Ascending aorta (tissue), 2 donors: ENCODE measurements around the gene PIM3. TPM values are rescaled to one million over a fixed set of nuclear protein-coding genes. Genes with fewer than 3 reads are reported as not detected.

Source experiments
- DNase-seq, 2 donors: peaks; one replicate each; pipeline ENCODE4 v3.0.0-alpha.2; 2019; ENCODE audit warnings: low spot score in 2 of 2
- H3K27ac ChIP-seq, 2 donors: fragments of 200-600 bp; sonication (generic); one replicate each; pipeline ENCODE4 v1.5.1; 2016 to 2017; ENCODE audit warnings: mild to moderate bottlenecking in 1 of 2
- H3K27me3 ChIP-seq: fragments of 200-600 bp; sonication (generic); one replicate; pipeline ENCODE4 v1.5.1; 2017
- H3K36me3 ChIP-seq, 2 donors: fragments of 200-600 bp; sonication (generic); one replicate each; pipeline ENCODE4 v1.5.1; 2016
- H3K4me1 ChIP-seq, 2 donors: fragments of 200-600 bp; sonication (generic); one replicate each; pipeline ENCODE4 v1.5.1; 2016 to 2017; ENCODE audit warnings: mild to moderate bottlenecking in 1 of 2
- H3K4me3 ChIP-seq, 2 donors: fragments of 200-600 bp; sonication (generic); one replicate each; pipeline ENCODE4 v1.5.1; 2016 to 2017; ENCODE audit warnings: mild to moderate bottlenecking in 1 of 2
- H3K9me3 ChIP-seq, 2 donors: fragments of 200-600 bp; sonication (generic); one replicate each; pipeline ENCODE4 v1.5.1; 2016
- CTCF ChIP-seq, 3 experiments: fragments of 200-600 bp in 2 of 3; fragments of 450-650 bp in 1 of 3; sonication (generic) in 2 of 3; IDR thresholded peaks; one replicate each; pipeline ENCODE4 v1.5.1; 2016 to 2019; ENCODE audit warnings: antibody characterized with exemption in 3 of 3, mild to moderate bottlenecking in 1 of 3, moderate library complexity in 1 of 3
- intact Hi-C: fragments of 100-400 bp; cut with DNase I; formaldehyde crosslinking; loops from one replicate; pipeline ENCODE4 v1.15.1; 2023
- total RNA-seq: library from RNA; depleted of rRNA; stranded (reverse); fragments of >200 nt; gene quantifications from one replicate; pipeline ENCODE4 v1.1.0, GENCODE V29; 2016

PIM3 gene
- total RNA-seq, 1 donor from 2014 or later: 269 TPM

DNA sequence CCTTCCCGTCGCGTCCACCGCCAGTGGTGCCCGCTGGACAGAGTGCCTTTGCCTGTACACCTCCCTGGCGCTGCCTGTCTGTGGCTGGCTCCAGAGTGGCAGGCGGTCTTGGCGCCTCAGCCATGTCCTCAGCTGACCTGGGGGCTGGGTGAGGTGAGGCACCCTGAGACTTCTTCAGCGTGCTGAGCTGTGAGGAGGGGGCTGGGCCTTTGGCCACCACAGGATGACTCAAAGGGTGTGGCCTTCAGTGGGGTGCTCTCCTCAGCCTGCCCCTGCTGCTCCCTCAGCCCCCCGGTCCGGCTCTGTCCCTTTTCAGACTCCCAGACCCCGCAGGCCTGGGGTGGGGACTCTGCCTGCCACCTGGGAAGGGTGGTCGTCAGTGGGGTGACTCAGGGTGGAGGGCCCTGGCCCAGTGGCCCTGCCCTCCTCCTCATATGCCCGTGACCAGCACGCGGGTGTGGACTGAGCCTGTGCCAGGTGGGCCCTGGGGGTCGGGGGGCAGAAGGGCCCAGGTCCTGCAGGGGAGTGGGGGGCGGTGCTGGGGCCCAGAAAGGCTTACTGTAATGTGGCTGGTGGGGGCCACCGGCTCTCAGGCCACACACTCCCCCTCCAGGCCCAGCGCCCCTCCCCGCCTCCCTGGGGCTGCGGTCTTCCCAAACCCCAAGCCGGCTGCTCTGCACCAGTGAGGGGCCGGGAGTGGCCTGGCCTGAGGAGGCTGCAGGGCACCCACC is 26.2 kb upstream of the PIM3 start:
- Histone ChIP-seq H3K27ac (peak overlapping the region; percentile 86 to 98), H3K4me3 (peak overlapping the region; percentile 51 to 72), H3K36me3 (no peaks in the 10 kb centered on the region), H3K4me1 (peaks cover 15 to 41% of the 10 kb centered on the region in 2 donors), H3K9me3 (no peaks in the 10 kb centered on the region), H3K27me3 (no peaks in the 10 kb centered on the region)
- intact Hi-C loops: loop anchor here (5.0 to 10.0 kb wide), 2 partner anchors 268 to 370 kb away; partner anchors contain the start of genes PLXNB2 and SELENOO
- TF ChIP-seq CTCF (IDR thresholded peaks at IDR 0.05): no peak
- peak in 1 of 2 donors; percentile 52 for DNase-seq

- Histone ChIP-seq H3K27me3 (no peaks in the 10 kb centered on the region), H3K27ac (peak overlapping the region; percentile 86 to 98), H3K4me1 (peaks cover 15 to 41% of the 10 kb centered on the region in 2 donors), H3K36me3 (no peaks in the 10 kb centered on the region), H3K9me3 (no peaks in the 10 kb centered on the region), H3K4me3 (peak overlapping the region; percentile 51 to 72)
- TF ChIP-seq CTCF (IDR thresholded peaks at IDR 0.05): no peak
- intact Hi-C loops: loop anchor here (5.0 to 10.0 kb wide), 2 partner anchors 267 to 370 kb away; partner anchors contain the start of genes PLXNB2 and SELENOO
- DNase-seq: peak in 1 of 2 donors; percentile 88
These were observed 25.5 kb upstream of the PIM3 start for GRCh38 chr22:49934891-49935557.

GRCh38 chr22:49935561-49935960 is 25.0 kb upstream of the PIM3 start:
- H3K36me3 ChIP-seq: no peaks in the 10 kb centered on the region
- no peaks in the 10 kb centered on the region for H3K9me3 ChIP-seq
- no peak for TF ChIP-seq CTCF (IDR thresholded peaks at IDR 0.05)
- intact Hi-C loops: loop anchor here (10.0 kb wide), 1 partner anchor 369 kb away; the partner anchor contains the start of gene PLXNB2
- H3K27me3 ChIP-seq: no peaks in the 10 kb centered on the region
- peaks cover 15 to 41% of the 10 kb centered on the region in 2 donors for H3K4me1 ChIP-seq
- H3K4me3 ChIP-seq: peak overlapping the region; percentile 51 to 72
- peak overlapping the region; percentile 86 to 98 for H3K27ac ChIP-seq
- DNase-seq: no peak

- Histone ChIP-seq H3K27ac (peak overlapping the region; percentile 86 to 98), H3K4me1 (peaks cover 15 to 39% of the 10 kb centered on the region in 2 donors)
- intact Hi-C loops: loop anchor here (1.0 to 10.0 kb wide), 3 partner anchors 24 to 369 kb away; partner anchors contain the start of genes PIM3 and PLXNB2
These were observed 24.3 kb upstream of the PIM3 start for GRCh38 chr22:49936018-49936972.

More at GRCh38 chr22:49936018-49936972, 24.3 kb upstream of the PIM3 start:
- peak overlapping the region; percentile 51 to 72 for H3K4me3 ChIP-seq
- no peak for TF ChIP-seq CTCF (IDR thresholded peaks at IDR 0.05)
- H3K36me3 ChIP-seq: no peaks in the 10 kb centered on the region
- no peaks in the 10 kb centered on the region for H3K27me3 ChIP-seq
- peak; percentile 87 to 97 for DNase-seq
- no peaks in the 10 kb centered on the region for H3K9me3 ChIP-seq
